SH-SY5Y (cell line): ENCODE data around the gene ZNF394.

Experiments
- GATA2 ChIP-seq: IDR thresholded peaks from 2 replicates; pipeline ENCODE4 v1.6.1; 2011; ENCODE audit warnings: mild to moderate bottlenecking, low read depth, low read length
- GATA3 ChIP-seq: IDR thresholded peaks from 2 replicates; pipeline ENCODE4 v1.6.1; 2011; ENCODE audit warnings: low read depth, mild to moderate bottlenecking, low read length, moderate library complexity

ZNF394 gene

DNA sequence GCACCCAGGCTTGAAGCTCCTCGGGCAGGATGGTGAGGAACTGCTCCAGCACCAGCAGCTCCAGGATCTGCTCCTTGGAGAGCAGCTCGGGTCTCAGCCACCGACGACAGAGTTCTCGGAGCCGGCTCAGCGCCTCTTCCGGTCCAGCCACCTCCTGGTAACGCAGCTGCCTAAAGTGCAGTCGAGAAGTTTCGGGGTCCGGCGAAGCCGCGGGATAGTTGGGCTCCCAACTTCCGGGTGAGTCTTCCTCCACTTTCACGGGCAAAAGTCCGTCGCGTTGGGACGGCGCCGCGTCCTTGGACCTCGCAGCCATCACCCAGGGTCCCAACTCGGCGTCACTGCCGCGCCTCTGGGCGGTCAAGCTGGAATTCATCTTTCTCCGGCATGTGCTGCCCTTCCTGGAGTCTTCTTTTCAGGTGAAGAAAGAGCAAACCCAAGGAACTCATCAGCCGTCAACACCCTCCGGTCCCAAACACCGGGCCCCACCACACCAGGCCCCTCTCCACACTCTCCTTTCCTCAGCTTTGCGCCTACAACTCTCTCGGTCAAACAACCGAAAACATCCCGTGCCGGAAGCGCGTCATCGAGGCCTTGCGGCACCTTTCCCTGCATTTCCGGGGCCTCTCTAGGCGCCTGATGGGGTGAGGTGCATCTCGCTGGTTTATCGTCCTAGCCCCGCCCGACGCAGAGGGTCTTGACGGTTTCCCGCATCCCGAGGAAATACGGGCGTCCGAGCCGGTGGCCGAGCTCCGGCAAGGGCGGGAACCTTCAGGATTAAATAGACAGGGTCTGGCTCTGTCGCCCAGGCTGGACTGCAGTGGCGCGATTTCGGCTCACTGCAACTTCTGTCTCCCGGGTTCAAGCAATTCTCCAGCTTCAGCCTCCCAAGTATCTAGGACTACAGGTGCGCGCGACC lies at the start of gene ZNF394:
TSS of gene ZNF394 (minus strand) at position 561 of the 916 bp plus-strand sequence. CDS start at position 373, 188 bp downstream.
- TF ChIP-seq GATA2 (no peak; the same call in 1 of the 2 replicates), GATA3 (no peak)

DNA sequence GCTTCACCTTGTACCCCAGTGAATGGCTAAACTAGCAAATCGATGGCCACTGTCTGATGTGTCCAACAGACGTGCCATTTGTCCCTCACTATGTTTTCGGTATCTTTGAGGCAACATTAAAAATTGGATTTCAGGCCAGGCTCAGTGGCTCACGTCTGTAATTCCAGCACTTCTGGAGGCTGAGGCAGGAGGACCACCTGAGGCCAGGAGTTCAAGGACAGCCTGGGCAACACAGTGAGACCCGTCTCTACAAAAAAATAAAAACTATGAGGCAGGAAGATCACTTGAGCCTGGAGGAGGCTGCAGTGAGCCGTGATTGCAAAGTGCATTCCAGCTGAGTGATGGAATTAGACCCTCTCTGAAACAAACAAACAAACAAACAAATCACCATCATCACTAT lies 43.8 kb upstream of the ZNF394 start:
- TF ChIP-seq GATA2 (no peak), GATA3 (no peak)

DNA sequence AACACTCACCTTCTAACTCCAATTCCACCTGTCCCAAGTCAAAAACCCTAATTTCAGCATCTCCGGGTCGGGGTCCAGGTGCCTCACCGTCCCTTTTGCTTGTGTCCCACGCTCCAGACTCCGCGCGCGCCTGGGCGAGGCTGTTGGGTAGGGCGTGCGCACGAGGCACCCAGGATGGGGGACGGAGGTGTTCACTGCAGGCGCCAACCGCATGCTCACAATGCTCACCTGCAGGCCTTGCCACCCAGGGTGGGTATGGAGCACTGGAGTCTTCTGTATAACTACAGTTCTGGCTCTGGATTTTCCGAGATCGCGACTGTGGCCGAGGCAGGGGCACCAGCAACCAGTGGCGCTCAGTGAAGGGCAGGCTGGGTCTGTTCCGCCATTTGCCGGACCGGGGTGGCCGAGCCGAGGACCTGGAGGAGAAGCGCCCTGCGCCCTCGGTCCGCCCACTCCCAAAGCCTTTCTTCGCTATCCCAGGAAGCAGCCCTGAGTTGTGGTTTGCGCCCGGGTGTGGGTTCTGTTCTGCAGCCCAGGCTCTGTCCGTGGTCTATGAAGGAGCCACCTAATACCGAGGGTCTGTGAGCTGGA lies 43.1 kb upstream of the ZNF394 start:
- TF ChIP-seq GATA3 (no peak), GATA2 (no peak)

DNA sequence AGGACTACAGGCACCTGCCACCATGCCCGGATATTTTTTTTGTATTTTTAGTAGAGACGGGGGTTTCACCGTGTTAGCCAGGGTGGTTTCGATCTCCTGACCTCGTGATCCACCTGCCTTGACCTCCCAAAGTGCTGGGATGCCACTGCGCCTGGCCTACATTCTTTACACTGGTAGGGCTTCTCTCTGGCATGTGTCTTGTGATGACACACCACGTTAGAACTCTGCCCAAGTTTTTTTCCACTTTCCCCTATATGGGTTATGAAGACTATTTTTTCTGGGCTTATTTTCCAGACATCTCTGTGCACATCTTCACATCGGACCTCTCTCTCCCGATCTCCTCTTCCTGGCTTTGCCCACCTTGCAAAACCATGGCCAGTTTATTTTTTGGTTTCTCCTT lies 41.1 kb upstream of the ZNF394 start:
- no peak for TF ChIP-seq GATA3
- TF ChIP-seq GATA2, result no peak

DNA sequence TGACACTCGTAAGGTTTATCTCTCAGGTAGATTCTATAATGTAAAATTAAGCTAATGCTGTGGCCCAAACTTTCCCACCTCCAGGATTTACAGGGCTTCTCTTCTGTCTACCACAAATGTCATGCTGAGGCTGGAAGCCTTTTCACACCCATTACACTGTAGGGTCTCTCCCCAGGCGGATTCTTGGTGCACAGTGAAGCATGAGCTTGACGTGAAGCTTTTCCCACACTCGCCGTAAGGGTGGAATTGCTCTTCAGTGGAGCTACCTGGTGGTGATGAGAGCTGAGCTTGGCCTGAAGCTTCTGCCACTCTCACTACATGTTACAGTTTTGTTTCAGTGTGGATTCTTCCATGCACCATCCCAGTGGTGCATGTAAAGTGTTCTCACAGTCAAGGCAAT lies 40.5 kb upstream of the ZNF394 start:
- TF ChIP-seq GATA2, result no peak
- TF ChIP-seq GATA3, result no peak

DNA sequence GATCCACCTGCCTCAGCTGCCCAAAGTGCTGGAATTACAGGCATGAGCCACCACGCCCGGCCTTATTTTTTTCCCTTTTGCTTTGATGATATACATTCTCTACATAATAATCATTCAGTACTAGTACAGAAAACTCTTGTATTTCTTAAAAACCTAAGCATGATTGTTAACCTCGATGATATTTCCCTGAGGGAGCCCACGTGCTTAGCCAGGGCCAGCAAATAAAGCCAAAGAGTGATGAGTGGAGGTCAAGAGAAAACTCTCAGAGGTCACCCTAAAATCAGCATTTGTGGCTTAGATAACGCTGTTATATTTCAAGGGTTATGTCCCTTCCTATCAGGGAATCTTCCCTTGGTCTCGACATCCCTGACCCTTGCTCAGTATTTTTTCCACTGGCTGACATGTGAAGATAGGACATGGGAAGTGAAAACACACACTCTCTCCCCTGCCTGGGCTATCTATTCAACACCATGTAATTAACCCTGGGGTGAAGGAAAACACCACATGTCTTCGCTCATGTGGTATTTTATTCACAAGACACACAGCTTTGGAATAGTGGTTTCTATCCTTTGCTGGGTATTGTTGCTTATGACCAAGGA lies 39.2 kb upstream of the ZNF394 start:
- no peak for TF ChIP-seq GATA2
- TF ChIP-seq GATA3, result no peak

DNA sequence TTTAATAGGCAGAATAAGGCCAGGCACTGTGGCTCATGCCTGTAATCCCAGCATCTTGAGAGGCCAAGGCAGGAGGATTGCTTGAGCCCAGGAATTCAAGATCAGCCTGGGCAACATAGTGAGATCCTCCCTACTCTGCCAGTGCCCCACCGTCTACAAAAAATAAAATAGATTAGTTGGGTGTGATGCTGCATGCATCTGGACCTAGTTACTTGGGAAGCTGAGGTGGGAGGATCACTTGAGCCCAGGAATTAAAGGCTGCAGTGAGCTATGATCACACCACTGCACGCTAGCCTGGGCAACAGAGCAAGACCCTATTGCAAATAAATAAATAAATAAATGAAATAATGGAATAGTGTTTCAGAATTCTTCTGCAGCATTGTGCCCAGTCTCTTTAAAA lies 35.6 kb upstream of the ZNF394 start:
- no peak for TF ChIP-seq GATA2
- TF ChIP-seq GATA3, result no peak

DNA sequence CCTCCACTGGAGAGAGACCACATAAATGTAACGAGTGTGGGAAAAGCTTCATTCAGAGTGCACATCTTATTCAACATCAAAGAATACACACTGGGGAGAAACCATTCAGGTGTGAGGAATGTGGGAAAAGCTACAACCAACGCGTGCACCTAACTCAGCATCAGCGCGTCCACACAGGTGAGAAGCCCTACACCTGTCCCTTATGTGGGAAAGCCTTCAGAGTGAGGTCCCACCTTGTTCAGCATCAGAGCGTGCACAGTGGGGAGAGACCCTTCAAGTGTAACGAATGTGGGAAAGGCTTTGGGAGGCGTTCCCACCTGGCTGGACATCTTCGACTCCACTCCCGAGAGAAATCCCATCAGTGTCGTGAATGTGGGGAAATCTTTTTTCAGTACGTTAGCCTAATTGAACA lies 31.3 kb upstream of the ZNF394 start:
- no peak for TF ChIP-seq GATA2

DNA sequence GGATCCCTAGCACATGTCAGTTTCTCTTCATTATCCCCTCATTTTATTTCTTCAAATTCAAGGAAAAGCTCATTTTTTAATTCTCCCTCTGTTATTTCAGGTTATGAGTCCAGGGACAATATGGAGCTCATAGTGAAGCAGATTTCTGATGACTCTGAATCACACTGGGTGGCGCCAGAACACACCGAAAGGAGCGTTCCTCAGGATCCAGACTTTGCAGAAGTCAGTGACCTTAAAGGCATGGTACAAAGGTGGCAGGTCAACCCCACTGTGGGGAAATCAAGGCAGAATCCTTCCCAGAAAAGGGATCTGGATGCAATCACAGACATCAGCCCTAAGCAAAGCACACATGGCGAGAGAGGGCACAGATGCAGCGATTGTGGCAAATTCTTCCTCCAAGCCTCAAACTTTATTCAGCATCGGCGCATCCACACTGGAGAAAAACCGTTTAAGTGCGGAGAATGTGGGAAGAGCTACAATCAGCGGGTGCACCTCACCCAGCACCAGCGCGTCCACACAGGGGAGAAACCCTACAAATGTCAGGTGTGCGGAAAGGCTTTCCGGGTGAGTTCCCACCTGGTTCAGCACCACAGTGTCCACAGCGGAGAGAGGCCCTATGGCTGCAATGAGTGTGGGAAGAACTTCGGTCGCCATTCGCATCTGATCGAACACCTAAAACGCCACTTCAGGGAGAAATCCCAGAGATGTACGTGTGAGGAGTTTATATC lies 25.8 kb upstream of the ZNF394 start:
- TF ChIP-seq GATA3 (no peak), GATA2 (no peak)

DNA sequence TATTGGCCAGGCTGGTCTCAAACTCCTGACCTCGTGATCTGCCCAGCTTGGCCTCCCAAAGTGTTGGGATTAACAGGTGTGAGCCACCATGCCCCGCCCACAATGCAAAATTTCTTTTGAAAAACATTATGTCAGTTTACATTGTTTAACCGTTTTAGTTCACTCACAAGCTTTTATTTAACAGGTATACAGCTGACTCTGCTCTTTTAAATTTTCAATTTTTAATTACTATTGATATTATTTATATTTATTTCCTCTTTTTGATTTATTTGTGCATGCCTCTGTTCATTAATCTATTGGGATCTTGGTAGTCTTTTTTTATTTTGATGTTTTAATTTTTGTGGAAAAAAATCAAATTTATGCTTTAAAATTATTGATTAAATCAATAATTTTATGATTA lies 21.3 kb upstream of the ZNF394 start:
- TF ChIP-seq GATA2 (no peak), GATA3 (no peak)

DNA sequence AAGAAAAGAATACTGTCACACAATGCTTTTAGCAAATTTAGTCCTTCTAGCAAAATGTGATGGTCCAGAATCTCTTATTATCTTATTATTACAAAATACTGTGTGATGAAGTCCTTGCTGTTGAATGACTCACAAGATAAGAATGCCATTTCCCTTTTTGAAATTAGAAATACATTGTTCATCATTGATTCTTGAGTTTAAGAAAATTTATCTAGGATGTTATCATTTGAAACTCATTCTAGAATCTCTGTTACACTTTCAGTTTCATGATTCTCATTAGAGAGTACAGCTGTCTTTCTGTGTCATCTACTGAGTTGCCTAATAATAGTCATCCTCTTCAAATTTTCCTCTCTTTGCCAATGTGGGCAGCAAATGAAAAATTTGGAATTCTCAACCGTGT lies 14.0 kb upstream of the ZNF394 start:
- TF ChIP-seq GATA2 (no peak), GATA3 (no peak)

DNA sequence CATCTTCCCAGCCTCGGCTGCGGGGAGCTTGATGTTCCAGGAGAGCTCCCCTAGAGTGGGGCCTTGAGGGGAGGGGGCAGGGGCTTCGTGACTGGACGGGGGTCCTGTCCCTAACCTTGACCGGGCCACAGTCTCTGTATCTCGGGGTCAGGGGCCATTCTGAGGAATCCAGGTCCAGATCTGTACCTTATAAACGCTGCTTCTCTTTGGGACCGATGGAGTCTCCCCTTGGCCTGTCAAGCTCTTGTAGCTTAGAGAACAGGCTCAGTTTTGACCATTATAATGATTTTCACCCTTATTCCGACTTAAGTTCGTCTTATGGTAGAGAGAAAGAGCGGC lies 5.2 kb upstream of the ZNF394 start:
- TF ChIP-seq GATA2 (no peak), GATA3 (no peak)

DNA sequence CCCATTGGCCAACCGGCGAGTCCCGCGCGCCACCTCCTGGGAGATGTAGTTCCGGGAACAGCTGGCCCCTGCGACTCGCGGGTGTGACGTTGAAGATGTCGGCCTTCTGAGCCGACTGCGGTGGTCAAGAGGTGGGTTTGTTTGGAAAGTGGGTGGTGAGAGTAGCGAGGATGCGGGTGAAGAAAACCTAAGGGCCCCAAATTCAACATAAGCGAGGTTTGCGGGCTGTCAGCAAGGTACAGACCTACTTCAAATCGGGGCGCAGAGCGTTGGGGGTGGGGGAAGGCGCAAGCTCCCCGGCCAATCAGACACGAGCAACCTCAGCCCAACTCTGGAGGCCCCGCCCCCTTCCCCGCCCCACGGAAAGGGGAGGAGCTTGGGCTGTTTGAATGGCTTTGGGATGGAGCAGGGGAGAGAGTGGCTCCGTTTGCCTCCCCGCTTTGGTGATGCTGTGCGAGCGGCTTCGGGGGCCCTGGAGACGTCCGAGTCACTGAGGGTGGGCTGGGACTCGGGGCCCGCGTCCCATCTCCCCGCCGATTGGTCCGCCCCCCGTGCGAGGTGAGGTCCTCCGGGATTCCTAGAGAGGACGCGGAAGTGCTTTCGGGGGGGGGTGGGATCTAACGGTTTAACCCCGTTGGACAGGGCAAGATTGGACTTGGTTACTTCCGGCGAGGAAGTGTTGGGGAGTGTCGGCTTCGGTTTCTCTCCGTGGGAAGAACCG lies 4.7 kb upstream of the ZNF394 start, which contains the start of gene ZKSCAN5:
TSS of gene ZKSCAN5 (plus strand) at position 60 of the 721 bp plus-strand sequence. CDS start 1,383 bp downstream, outside the sequence.
- TF ChIP-seq GATA2, result peak; percentile 45; the same call in 1 of the 2 replicates
- no peak for TF ChIP-seq GATA3

DNA sequence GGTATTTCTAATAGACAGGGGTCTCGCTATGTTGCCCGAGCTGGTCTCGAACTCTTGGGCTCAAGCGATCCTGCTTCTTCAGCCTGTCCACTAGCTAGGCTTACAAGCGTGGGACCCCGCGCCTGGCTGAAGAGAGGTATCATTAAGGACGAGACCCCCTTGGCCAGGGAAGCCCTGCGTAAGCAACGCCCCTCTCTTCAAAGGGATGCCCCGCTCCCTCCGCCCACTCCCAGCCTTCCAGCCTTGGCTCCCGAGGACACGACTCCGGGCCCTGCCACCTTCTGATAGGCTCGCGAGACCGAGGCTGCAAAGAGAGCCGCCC lies 4.2 kb upstream of the ZNF394 start:
- TF ChIP-seq GATA2 (no peak), GATA3 (no peak)

DNA sequence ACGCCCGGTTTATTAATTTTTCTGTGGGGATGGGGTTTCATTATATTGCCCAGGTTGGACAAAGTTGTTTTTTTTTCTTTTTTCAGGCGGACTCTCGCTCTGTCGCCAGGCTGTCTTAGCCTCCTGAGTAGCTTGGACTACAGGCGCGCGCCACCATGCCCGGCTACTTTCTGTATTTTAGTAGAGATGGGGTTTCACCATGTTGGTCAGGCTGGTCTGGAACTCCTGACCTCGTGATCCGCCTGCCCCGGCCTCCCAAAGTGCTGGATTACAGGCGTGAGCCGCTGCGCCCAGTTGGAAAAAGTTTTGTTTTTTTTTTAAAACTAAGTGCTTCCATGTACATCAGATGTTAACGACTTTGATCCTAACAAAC lies 542 bp upstream of the ZNF394 start:
- TF ChIP-seq GATA2, result no peak
- TF ChIP-seq GATA3, result no peak
